HCT116 (cell line): ENCODE measurements around the gene TBC1D2. TPM values are rescaled to one million over a fixed set of nuclear protein-coding genes. Genes with fewer than 3 reads are reported as not detected.

ENCODE experiments used
- ATAC-seq: fragments of 200-7000 bp; cut with Tn5 transposase; 2 replicates; pipeline ENCODE4 v1.9.1; 2020; ENCODE audit warnings: mild to moderate bottlenecking, moderate library complexity
- BruUV-seq: library from RNA; stranded (reverse); fragments of 400-500 nt; replicated peaks from 2 replicates; lab custom pipeline; 2021; lab: Mats Ljungman, UMichigan
- CTCF ChIA-PET: fragments of 300-600 bp; sonication (Branson Sonifier 250); formaldehyde crosslinking; loops from one replicate; lab custom pipeline; 2021; ENCODE audit warnings: antibody characterized with exemption; lab: Charles Lee
- POLR2A ChIA-PET: fragments of 300-600, 350-600 bp; sonication (Branson Sonifier 250); formaldehyde crosslinking; loops from one replicate; lab custom pipeline; 2021; ENCODE audit warnings: antibody characterized with exemption; lab: Charles Lee
- RAD21 ChIA-PET, 2 experiments: fragments of 300-600 bp; sonication (Branson Sonifier 250); formaldehyde crosslinking; loops; one replicate each; lab custom pipeline; 2023; ENCODE audit warnings: low total read pairs in 2 of 2; ENCODE audit not compliant: uncharacterized antibody in 2 of 2, unreplicated experiment in 2 of 2, low non-redundant PET in 1 of 2; lab: Charles Lee
- DNase-seq: peaks from one replicate; pipeline ENCODE4 v3.0.0-alpha.2; 2010; ENCODE audit warnings: low read depth, low spot score
- H2AFZ ChIP-seq: fragments of 200-600 bp; shearing (Covaris generic), sonication (generic); 2 replicates; pipeline ENCODE4 v1.6.1; 2017; ENCODE audit warnings: low read depth, mixed run types, mixed read lengths, antibody characterized with exemption, low read length; ENCODE audit not compliant: poor library complexity, severe bottlenecking
- H3K27ac ChIP-seq: 2 replicates; pipeline ENCODE4 v1.5.1; 2012; ENCODE audit warnings: low read depth, low read length
- H3K27me3 ChIP-seq: fragments of 200-600 bp; sonication (generic); 2 replicates; pipeline ENCODE4 v1.6.1; 2016; ENCODE audit warnings: mixed run types, low read length, mixed read lengths; ENCODE audit not compliant: insufficient read depth
- H3K36me3 ChIP-seq, 2 experiments: fragments of 200-500 bp in 1 of 2; fragments of 200-600 bp in 1 of 2; sonication (Bioruptor generic) in 1 of 2; sonication (generic) in 1 of 2; 2 replicates each; pipeline versions ENCODE4 v1.5.1 to v1.6.1; 2014 to 2016; ENCODE audit warnings: low read length in 2 of 2, inconsistent platforms in 1 of 2, mixed read lengths in 1 of 2, mixed run types in 1 of 2; ENCODE audit not compliant: insufficient read depth in 2 of 2, control insufficient read depth in 1 of 2
- H3K4me1 ChIP-seq, 2 experiments: fragments of 200-600 bp in 1 of 2; sonication (generic) in 1 of 2; 2 replicates each; pipeline versions ENCODE4 v1.5.1 to v1.6.1; 2012 to 2017; ENCODE audit warnings: low read length in 2 of 2, inconsistent platforms in 1 of 2, mild to moderate bottlenecking in 1 of 2, mixed read lengths in 1 of 2, mixed run types in 1 of 2, moderate library complexity in 1 of 2; ENCODE audit not compliant: insufficient read depth in 2 of 2, control insufficient read depth in 1 of 2
- H3K4me2 ChIP-seq: fragments of 200-600 bp; sonication (generic); 2 replicates; pipeline ENCODE4 v1.6.1; 2017; ENCODE audit warnings: mixed run types, low read length, mixed read lengths
- H3K4me3 ChIP-seq, 2 experiments: fragments of 200-600 bp in 1 of 2; sonication (generic) in 1 of 2; replicated peaks in 1 of 2; 2 replicates each; pipeline ENCODE4 v1.5.1; 2011 to 2016; ENCODE audit warnings: low read length in 2 of 2, control low read depth in 1 of 2, low read depth in 1 of 2, mild to moderate bottlenecking in 1 of 2, mixed read lengths in 1 of 2, mixed run types in 1 of 2
- H3K79me2 ChIP-seq: fragments of 200-600 bp; sonication (generic); 2 replicates; pipeline ENCODE4 v1.6.1; 2017; ENCODE audit warnings: mild to moderate bottlenecking, mixed run types, low read length, moderate library complexity, mixed read lengths; ENCODE audit not compliant: insufficient read depth
- H3K9ac ChIP-seq: fragments of 200-600 bp; sonication (generic); 2 replicates; pipeline ENCODE4 v1.6.1; 2016; ENCODE audit warnings: low read length, mixed read lengths
- H3K9me2 ChIP-seq: fragments of 200-600 bp; sonication (generic), shearing (Covaris generic); 2 replicates; pipeline ENCODE4 v1.6.1; 2017; ENCODE audit warnings: mixed run types, mild to moderate bottlenecking, moderate library complexity; ENCODE audit not compliant: insufficient read depth
- H3K9me3 ChIP-seq, 2 experiments: fragments of 200-500 bp in 1 of 2; fragments of 200-600 bp in 1 of 2; sonication (Bioruptor generic) in 1 of 2; sonication (generic) in 1 of 2; 2 replicates each; pipeline ENCODE4 v1.6.1; 2014 to 2017; ENCODE audit warnings: low read length in 2 of 2, mixed read lengths in 2 of 2, inconsistent platforms in 1 of 2, low read depth in 1 of 2, mild to moderate bottlenecking in 1 of 2, mixed run types in 1 of 2, moderate library complexity in 1 of 2; ENCODE audit not compliant: control insufficient read depth in 1 of 2, insufficient read depth in 1 of 2
- H4K20me1 ChIP-seq: fragments of 200-600 bp; sonication (generic), shearing (Covaris generic); 2 replicates; pipeline ENCODE4 v1.6.1; 2017; ENCODE audit warnings: mixed run types, mild to moderate bottlenecking, moderate library complexity; ENCODE audit not compliant: insufficient read depth
- CTCF ChIP-seq, 3 experiments: fragments of 200-600 bp in 1 of 3; sonication (generic) in 1 of 3; IDR thresholded peaks in 2 of 3; conservative IDR thresholded peaks in 1 of 3; 2 replicates each; pipeline ENCODE4 v1.5.1; 2012 to 2017; ENCODE audit warnings: low read depth in 2 of 3, low read length in 2 of 3, antibody characterized with exemption in 1 of 3, borderline replicate concordance in 1 of 3, control low read depth in 1 of 3, mild to moderate bottlenecking in 1 of 3, mixed read lengths in 1 of 3, mixed run types in 1 of 3, moderate library complexity in 1 of 3; ENCODE audit not compliant: insufficient read depth in 1 of 3
- ELF1 ChIP-seq: IDR thresholded peaks from 2 replicates; pipeline ENCODE4 v1.6.1; 2012; ENCODE audit warnings: low read depth, borderline replicate concordance
- EZH2 ChIP-seq: fragments of 200-600 bp; sonication (generic); IDR thresholded peaks from 2 replicates; pipeline ENCODE4 v1.6.1; 2017; ENCODE audit warnings: antibody characterized with exemption, mixed run types
- EZH2phosphoT487 ChIP-seq: fragments of 200-600 bp; IDR thresholded peaks from 2 replicates; pipeline ENCODE4 v1.6.1; 2018; ENCODE audit warnings: antibody characterized with exemption, borderline replicate concordance
- FOSL1 ChIP-seq: IDR thresholded peaks from 2 replicates; pipeline ENCODE4 v1.6.1; 2012; ENCODE audit warnings: low read depth
- MAX ChIP-seq: IDR thresholded peaks from 2 replicates; pipeline ENCODE4 v1.6.1; 2012
- POLR2A ChIP-seq: IDR thresholded peaks from 2 replicates; pipeline ENCODE4 v1.7.0; 2011; ENCODE audit warnings: borderline replicate concordance; ENCODE audit not compliant: insufficient read depth, insufficient read length; ENCODE audit errors: extremely low read depth
- RAD21 ChIP-seq: IDR thresholded peaks from 2 replicates; pipeline ENCODE4 v1.6.1; 2012; ENCODE audit warnings: low read depth, mild to moderate bottlenecking
- SIN3A ChIP-seq: IDR thresholded peaks from 2 replicates; pipeline ENCODE4 v1.6.1; 2012; ENCODE audit warnings: low read depth
- SP1 ChIP-seq: IDR thresholded peaks from 2 replicates; pipeline ENCODE4 v1.6.1; 2012; ENCODE audit warnings: low read depth
- SRF ChIP-seq: IDR thresholded peaks from 2 replicates; pipeline ENCODE4 v1.6.1; 2012; ENCODE audit warnings: low read depth
- TCF7L2 ChIP-seq: IDR thresholded peaks from 2 replicates; pipeline ENCODE4 v1.7.0; 2011; ENCODE audit warnings: borderline replicate concordance, inconsistent platforms; ENCODE audit not compliant: insufficient read depth, insufficient read length; ENCODE audit errors: extremely low read depth
- YY1 ChIP-seq: IDR thresholded peaks from 2 replicates; pipeline ENCODE4 v1.6.1; 2011; ENCODE audit warnings: low read length, low read depth, moderate library complexity, mild to moderate bottlenecking; ENCODE audit not compliant: insufficient replicate concordance; ENCODE audit errors: extremely low read depth
- intact Hi-C: fragments of 100-400 bp; cut with micrococcal nuclease; formaldehyde crosslinking; loops from 2 replicates; pipeline ENCODE4 v1.10.0; 2022
- total RNA-seq: library from RNA; stranded (reverse); gene quantifications from one replicate; pipeline ENCODE4 v1.2.1, GENCODE V29; 2021; ENCODE audit not compliant: unreplicated experiment
- TF ChIP-seq, protein P1 (sequence below): IDR thresholded peaks from 2 replicates; pipeline ENCODE4 v1.6.1; 2012; ENCODE audit warnings: low read depth
- TF ChIP-seq, protein P2 (sequence below): IDR thresholded peaks from 2 replicates; pipeline ENCODE4 v1.6.1; 2011; ENCODE audit warnings: mild to moderate bottlenecking, low read length, moderate library complexity; ENCODE audit not compliant: insufficient replicate concordance; ENCODE audit errors: extremely low read depth

The TBC1D2 gene
- total RNA-seq, 1 experiment from 2014 or later: 9.8 TPM

GRCh38 chr9:98158071-98158831 is 97.2 kb downstream of the TBC1D2 start:
- CTCF ChIA-PET: no interaction called here
- Histone ChIP-seq H3K4me2 (no peak overlapping the region), H3K27ac (no peak overlapping the region), H3K4me1 (no peaks in the 10 kb centered on the region; a peak in 1 of 4 replicates), H3K36me3 (no peaks in the 10 kb centered on the region), H4K20me1 (no peaks in the 10 kb centered on the region), H3K27me3 (no peaks in the 10 kb centered on the region), H3K4me3 (no peak overlapping the region), H3K79me2 (no peaks in the 10 kb centered on the region), H3K9ac (no peak overlapping the region), H3K9me2 (no peaks in the 10 kb centered on the region), H2AFZ (no peak overlapping the region), H3K9me3 (no peaks in the 10 kb centered on the region)
- RAD21 ChIA-PET: no interaction called here
- no TSS peak for BruUV-seq
- POLR2A ChIA-PET: no interaction called here
- intact Hi-C loops: no loop called here
- ATAC-seq: no peak
- TF ChIP-seq SIN3A (no peak), RAD21 (no peak), SP1 (no peak), TCF7L2 (no peak), YY1 (no peak), POLR2A (no peak), FOSL1 (no peak), ELF1 (no peak), EZH2phosphoT487 (no peak), MAX (no peak), CTCF (IDR thresholded peaks at IDR 0.05 in 2 of 3, conservative IDR thresholded peaks at IDR 0.05 in 1 of 3; ENCODE audit: borderline replicate concordance in 1 of 3, insufficient read depth in 1 of 3, low read depth in 2 of 3, low read length in 2 of 3) (no peak), EZH2 (no peak), SRF (no peak)
- TF ChIP-seq, protein P1, sequence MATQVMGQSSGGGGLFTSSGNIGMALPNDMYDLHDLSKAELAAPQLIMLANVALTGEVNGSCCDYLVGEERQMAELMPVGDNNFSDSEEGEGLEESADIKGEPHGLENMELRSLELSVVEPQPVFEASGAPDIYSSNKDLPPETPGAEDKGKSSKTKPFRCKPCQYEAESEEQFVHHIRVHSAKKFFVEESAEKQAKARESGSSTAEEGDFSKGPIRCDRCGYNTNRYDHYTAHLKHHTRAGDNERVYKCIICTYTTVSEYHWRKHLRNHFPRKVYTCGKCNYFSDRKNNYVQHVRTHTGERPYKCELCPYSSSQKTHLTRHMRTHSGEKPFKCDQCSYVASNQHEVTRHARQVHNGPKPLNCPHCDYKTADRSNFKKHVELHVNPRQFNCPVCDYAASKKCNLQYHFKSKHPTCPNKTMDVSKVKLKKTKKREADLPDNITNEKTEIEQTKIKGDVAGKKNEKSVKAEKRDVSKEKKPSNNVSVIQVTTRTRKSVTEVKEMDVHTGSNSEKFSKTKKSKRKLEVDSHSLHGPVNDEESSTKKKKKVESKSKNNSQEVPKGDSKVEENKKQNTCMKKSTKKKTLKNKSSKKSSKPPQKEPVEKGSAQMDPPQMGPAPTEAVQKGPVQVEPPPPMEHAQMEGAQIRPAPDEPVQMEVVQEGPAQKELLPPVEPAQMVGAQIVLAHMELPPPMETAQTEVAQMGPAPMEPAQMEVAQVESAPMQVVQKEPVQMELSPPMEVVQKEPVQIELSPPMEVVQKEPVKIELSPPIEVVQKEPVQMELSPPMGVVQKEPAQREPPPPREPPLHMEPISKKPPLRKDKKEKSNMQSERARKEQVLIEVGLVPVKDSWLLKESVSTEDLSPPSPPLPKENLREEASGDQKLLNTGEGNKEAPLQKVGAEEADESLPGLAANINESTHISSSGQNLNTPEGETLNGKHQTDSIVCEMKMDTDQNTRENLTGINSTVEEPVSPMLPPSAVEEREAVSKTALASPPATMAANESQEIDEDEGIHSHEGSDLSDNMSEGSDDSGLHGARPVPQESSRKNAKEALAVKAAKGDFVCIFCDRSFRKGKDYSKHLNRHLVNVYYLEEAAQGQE: no peak
- TF ChIP-seq, protein P2, sequence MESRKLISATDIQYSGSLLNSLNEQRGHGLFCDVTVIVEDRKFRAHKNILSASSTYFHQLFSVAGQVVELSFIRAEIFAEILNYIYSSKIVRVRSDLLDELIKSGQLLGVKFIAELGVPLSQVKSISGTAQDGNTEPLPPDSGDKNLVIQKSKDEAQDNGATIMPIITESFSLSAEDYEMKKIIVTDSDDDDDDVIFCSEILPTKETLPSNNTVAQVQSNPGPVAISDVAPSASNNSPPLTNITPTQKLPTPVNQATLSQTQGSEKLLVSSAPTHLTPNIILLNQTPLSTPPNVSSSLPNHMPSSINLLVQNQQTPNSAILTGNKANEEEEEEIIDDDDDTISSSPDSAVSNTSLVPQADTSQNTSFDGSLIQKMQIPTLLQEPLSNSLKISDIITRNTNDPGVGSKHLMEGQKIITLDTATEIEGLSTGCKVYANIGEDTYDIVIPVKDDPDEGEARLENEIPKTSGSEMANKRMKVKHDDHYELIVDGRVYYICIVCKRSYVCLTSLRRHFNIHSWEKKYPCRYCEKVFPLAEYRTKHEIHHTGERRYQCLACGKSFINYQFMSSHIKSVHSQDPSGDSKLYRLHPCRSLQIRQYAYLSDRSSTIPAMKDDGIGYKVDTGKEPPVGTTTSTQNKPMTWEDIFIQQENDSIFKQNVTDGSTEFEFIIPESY: no peak
- DNase-seq: no peak
